ENCODE data around the gene FER.
"Not testable (repeated sequence)": the region's sequence is repeated elsewhere in the genome, so short reads cannot be mapped to it uniquely, and the experiment has no call there.

Gene FER

GRCh38 chr5:108989761-108990392, 242.2 kb downstream of the FER start:
- TF ChIP-seq CTCF (IDR thresholded peaks at IDR 0.05; ENCODE audit: low read length, missing control alignments) = no peak
- H3K4me3 ChIP-seq (replicated peaks; ENCODE audit: low read depth, low read length) = no peak overlapping the region
- peak; percentile 7 for DNase-seq (ENCODE audit: low read depth)

- DNase-seq (ENCODE audit: low read depth); H3K4me3 ChIP-seq (replicated peaks; ENCODE audit: low read depth, low read length): not testable (repeated sequence)
Measured at GRCh38 chr5:108992396-108993085, 244.8 kb downstream of the FER start.

GRCh38 chr5:108993440-108993839, 245.7 kb downstream of the FER start:
- DNase-seq (ENCODE audit: low read depth); H3K4me3 ChIP-seq (replicated peaks; ENCODE audit: low read depth, low read length): not testable (repeated sequence)

GRCh38 chr5:108997720-108998119, 250.0 kb downstream of the FER start:
- no peak overlapping the region for H3K4me3 ChIP-seq (replicated peaks; ENCODE audit: low read depth, low read length)
- TF ChIP-seq CTCF (IDR thresholded peaks at IDR 0.05; ENCODE audit: low read length, missing control alignments) = no peak
- DNase-seq (ENCODE audit: low read depth) = no peak

- no peak overlapping the region for H3K4me3 ChIP-seq (replicated peaks; ENCODE audit: low read depth, low read length)
- no peak for TF ChIP-seq CTCF (IDR thresholded peaks at IDR 0.05; ENCODE audit: low read length, missing control alignments)
- no peak for DNase-seq (ENCODE audit: low read depth)
Measured at GRCh38 chr5:108998216-108998615, 250.5 kb downstream of the FER start.

- TF ChIP-seq CTCF (IDR thresholded peaks at IDR 0.05; ENCODE audit: low read length, missing control alignments) = no peak
- DNase-seq (ENCODE audit: low read depth) = no peak
- H3K4me3 ChIP-seq (replicated peaks; ENCODE audit: low read depth, low read length) = no peak overlapping the region
Measured at GRCh38 chr5:109003928-109004327, 256.2 kb downstream of the FER start.

GRCh38 chr5:109005297-109006009, 257.8 kb downstream of the FER start:
- no peak for TF ChIP-seq CTCF (IDR thresholded peaks at IDR 0.05; ENCODE audit: low read length, missing control alignments)
- H3K4me3 ChIP-seq (replicated peaks; ENCODE audit: low read depth, low read length) = no peak overlapping the region
- DNase-seq (ENCODE audit: low read depth) = no peak

Data from fibroblast of pulmonary artery (primary cell).